HG02852 (cell line): Measurements from ENCODE around the gene SRPX.

Experiments
- ATAC-seq: cut with Tn5 transposase; IDR thresholded peaks from one replicate; pipeline ENCODE4 v1.9.1; 2021; ENCODE audit warnings: mild to moderate bottlenecking, moderate library complexity; ENCODE audit not compliant: unreplicated experiment

Gene SRPX

DNA sequence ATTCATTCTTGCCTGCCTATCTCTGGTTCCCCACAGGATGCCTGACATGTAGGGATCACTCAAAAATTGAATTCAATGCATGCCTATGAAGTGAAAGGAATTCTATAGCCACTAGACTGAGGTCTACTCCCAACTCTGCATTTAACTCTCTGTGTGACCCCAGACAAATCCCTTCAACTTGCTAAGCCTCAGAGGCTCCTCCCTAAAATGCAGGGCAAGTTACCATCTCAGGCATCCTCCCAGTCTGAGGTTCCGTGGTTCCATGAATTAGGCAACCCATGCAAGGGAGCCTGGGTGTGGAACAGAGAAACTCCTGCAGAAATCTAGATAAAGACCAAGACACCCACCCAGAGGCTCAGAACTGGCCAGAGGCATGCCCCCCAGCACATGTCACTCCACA, 6.6 kb downstream of the SRPX start:
- no peak for ATAC-seq

DNA sequence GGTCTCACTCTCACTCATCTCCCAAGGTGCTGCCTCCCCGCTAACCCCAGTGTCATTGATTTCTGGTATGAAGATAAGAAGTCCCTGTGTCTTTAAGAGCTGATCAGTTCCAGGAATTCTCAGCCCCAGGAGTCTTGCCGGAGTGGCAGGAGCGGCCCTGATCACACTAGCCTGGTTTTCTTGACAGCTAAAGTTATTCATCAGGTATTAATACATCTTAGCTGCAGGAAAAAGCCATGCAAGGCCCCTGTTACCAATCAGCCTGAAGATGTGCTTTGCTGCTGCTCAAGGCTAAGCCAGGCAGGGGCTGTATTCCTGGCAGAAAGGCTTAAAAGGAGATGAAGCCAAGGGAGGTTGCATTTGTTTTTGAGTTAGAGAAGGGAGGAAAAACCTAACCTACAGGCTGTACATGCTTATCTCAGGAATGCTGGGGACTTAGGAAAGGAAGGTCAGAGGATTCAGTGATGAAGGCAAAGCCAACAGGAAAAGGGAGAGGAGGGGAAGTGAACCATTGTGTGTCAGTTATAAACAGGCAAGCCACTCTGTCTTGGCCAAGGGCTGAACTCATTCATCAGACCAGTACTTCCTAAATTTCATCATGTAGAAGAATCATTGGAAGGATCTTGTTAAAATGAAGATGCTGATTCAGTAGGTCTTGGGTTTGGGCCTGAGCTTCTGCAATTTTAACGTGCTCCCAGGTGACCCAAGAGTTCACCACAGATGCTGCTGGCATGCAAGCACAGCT, 8.6 kb downstream of the SRPX start:
- no peak for ATAC-seq

DNA sequence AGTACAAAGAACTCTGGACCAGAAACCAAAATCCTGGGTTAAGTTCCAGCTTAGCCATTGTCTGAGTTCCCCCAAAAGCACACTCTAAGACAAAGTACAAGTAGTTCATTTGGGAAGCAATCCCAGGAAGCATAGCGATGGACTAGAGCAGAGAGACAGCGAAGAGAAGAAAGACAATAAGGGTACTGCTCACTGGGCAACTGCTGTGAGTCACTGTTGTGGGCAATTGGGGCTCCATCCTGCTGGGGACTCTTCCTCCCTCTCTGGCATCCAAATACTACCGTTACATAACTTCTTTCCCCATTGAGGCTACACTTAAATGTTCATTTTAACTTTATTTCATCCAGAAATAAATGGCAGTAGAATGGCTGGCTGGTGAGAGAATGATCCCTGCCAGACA, 14.1 kb downstream of the SRPX start:
- no peak for ATAC-seq

DNA sequence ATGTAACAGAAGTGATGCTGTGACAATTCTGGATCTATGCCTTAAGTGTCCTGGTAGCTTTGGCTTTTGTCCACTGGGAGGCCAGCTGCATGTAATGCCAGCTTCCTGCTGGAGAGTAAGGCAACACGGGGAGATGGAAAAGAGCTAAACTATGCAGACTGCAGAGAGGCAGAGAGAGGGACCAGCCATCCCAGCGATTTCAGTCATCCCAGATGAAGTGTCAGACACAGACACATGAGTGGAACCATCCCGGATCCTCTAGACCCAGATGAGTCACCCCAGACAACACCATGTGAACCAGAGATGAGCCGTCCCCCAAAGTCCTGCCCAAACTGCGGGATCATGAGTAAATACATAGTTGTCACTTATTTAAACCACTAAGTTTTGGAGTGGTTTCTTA, 14.6 kb downstream of the SRPX start:
- no peak for ATAC-seq

DNA sequence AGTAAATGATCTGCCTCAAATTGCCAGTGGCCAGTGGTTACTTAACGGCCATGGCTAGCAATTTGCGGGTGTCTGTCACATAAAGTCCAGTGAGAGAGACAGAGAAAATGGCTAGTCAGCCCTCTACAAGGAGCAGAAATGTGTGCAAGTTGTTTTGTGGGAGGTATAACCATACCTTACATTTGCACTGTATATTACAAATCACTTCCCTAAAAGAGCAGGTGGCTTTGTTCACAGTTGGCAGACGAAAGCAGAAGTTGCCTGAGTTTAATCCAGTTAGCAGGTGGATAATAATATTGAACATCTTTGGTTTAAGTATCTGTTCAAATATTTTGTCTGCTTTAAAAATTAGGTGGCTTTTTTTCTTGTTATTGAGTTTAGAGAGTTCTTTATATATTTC, 15.6 kb downstream of the SRPX start:
- ATAC-seq = no peak

DNA sequence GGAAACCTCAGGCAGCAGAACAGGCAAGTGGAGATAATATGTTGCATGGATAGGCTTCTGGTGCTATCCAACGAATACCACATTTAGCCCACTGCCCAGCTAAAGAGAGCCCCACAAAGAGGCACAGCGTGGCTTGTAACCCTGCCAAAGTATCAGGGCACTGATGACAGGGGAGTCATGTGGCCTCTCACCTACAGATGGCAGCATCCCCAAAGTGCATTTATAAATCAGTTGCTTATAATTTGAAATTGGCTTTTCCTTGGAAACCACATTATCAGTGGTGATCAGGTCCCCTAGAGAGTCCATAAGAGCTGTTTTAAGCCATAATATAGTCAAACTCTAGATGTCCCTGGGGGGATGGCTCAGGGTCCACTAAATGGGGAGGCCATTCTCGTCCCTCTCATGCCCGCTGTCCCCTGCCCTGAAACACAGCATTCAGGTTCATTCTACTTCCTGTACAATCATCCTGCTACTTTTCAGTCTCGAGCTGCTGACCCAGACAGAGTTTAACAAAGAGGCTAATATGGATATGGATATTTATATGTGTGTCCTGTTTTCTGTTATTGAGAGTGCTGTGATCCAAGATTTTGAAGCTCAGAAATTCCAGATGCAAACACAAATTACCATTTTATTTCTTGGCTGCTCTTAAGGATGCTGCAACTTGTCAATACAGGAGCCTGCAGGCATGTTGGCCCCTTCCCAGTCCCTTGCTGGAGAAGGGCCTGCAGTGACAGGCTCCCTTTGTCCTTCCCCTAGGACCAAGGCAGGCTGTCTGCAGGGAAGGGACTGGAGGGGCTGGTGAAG, 28.5 kb downstream of the SRPX start:
- no peak for ATAC-seq

DNA sequence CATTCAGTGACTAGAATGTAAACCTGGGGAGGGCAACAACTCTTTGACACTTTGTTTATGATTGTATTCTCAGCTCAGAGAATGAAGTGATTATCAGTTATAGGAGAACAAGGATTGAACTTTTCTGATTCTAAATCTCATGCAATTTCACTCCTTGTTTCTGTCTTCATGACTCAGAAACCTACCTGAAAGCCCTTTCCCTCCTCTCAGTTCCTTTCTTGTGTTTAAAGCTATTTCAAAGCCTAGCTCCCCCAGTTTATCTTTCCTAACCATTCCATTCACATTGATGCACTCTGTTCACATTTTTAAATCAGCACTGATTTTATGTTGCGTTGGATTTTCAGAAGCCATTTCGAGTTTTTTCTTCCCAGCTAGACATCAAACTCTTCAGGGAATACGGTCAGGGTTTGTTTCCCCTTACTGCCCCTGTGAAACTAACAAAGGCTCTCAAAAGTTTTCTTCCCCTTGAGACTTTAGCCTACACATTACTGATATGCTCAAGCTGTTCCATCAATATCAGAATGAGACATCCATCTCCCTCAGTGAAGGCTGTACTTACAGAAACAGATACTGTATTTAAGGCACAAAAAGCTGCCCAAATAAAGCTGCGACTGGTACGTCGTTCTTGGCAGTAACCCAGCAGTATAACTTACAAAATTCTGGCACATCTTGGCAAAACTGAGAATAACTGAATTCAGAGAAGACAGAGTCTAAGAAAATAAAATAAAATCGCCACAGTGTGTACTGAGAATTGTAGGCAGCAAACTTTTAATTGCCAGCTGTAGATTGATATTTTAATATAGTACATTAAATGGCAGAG, 31.0 kb downstream of the SRPX start:
- ATAC-seq = no peak

DNA sequence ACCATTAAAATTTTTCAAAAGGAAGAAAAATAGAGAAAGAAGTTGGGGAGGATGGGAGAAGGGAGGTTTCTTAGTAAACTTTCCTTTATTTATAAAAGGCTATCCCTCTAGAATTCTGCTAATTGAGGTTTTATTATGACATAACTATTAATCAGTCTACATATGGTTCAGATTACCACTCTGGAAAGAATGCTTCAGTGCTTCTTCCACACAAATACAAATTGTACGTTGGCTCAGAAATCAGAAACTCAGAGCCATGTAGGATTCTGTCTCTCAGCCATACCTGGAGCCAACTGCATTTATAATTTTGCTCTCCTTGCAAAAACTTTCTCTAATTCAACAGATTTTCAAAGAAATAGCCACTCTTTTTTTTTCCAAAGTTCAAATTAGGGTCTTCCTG, 37.1 kb downstream of the SRPX start:
- no peak for ATAC-seq

DNA sequence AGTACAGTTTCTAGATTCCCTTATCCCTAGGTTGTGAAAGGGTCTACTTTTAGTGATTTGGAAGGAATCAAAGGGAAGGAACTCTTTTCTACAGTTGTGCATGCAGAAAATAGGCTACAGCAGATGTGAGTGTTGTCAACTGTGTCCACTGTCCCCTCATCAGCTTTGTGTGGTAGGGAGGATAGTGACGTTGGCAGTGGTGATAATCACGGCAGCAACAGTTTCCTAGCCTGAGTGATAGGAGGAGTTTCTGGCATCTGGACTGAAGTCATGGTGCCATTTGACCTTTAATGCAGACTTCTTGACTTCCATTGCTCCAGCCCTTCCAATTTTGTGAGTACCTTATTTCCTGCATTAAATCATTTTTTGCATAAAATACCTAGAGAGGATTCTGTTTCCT, 39.3 kb downstream of the SRPX start:
- ATAC-seq = no peak

DNA sequence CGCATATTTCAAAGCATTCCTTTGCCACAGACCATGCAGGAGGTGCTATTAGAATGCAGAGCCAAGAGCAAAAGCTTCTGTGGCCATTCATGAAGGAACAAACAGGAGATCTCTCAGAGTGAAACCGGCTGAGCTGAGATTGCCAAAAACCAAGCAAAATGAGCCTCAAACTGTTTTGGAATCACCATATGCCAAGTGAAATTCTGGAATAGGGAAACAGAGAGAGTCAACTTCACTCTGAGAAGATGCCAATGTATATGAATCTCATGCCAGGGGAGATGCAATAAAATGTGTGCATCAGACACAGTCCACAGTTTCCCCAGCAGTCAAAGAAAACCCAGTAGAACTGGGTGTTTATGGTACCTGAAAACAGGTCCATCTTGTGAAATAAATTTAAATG, 42.3 kb downstream of the SRPX start:
- no peak for ATAC-seq

DNA sequence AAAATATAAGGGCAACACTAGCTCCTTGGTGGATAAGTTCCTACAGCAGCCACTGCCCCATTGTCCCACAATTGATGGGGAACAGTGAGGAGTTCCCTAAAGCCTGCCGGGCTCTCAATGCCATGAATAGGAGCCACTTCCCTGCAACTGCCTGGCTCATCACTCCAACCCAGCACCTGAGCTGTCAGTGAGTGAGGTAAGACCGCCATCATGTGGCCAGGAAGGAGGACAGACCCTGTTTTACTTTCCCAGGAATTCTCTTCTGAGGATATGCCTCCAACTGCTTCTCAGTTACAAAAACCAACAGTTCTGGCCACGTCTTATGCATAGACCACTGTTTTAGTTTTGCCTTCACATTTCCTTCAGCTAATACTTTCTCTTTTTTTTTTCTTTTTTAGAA, 45.5 kb downstream of the SRPX start:
- no peak for ATAC-seq

DNA sequence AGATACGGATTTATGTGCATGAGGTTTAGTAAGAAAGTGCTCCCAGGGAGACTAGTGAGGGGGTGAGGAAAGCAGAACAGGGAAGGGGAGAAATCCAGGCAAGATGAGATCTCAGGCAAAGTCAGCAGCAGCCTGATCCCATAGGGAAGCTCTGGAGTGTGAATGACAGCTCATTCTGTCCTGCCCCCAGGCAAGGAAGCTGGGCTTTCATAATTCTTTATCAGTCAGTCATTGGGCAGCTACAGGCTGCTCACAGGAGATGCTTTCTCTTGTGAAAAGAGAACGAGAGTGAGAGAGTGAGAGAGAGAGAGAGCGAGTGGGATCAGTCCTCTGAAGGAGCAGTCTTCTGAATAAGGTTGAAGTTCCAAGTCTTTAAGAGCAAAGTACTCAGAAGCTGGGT, 48.1 kb downstream of the SRPX start:
- no peak for ATAC-seq

DNA sequence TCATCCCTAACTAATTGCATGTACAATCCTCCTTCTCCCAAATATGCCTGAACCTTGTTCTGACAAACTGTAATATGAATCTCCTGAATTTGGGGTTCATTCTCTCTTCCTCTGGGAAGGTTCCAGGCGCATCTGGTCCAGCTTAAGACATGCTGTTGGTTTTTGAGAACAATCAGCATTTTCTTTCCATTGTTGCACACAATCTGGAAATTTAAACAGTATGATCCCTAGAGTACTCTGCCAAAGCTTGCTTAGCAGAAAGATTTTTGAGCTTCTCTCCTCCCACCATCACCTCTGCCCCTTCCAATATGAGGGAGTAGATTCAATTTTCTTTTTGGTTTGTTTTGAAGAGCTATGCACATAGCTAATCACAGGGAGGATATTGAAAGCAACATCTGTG, 50.1 kb downstream of the SRPX start:
- no peak for ATAC-seq

DNA sequence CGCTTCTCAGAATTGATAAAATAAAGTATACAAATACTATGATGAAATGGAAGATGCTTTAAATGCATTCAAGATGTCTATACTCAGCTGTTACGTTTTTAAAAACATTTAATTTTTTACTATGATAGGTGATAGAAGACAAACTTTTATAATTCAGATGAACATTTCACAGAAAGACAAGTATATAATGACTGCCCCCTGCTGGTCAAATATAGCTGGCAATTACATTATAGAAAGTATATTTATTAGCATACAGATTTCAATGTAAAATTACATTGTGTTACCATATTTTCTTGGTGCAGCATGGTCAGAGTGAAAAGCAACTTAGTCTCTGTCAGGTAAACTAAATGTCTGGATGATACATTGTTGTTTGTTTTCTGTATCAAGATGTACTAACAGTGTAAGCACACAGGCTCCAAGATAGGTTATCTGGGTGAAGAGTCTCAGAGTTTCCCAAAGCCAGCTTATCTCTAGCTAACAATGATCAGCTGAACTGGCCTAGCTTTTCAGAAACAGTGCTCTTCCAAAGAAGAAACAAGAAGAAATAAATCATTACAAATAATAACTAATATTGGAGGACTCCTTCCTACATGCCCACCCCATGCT, 54.1 kb downstream of the SRPX start:
- no peak for ATAC-seq

DNA sequence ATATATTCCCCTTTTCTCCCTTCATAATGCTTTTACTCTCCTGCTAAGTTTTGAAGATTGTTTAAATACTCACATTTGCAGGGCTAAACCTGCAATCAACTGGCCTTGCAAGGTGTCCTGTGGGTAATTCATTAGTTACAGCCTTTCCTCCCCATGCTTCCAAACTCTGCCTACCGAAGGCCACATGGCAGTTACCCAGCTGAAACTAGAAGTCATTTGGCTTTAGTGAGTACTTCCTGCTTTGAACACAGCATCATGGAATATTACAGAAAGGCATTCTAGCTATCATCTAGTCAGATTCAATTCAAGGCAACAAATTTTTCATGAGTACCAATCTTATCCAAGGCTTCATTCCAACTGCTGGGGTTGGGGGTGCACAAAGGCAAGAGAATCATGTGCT, 55.6 kb downstream of the SRPX start:
- ATAC-seq = no peak

DNA sequence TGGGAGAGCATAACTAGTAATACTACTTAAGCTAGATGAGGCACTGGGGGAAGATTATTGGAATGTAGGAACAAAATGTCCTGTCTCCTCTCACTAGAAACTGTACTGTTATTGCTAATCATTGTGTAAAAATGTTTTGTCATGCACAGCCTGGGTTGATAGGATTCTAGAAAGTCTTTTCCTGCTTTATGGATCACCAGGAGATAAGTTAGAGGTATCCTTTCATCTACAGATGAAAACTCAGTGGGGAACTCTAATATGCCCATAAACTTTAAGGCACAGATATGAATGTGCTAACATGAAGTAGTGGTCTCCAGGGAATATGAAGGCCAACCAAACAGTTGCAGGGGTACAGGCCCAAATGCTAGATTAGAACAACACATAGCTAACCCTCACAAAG, 57.5 kb downstream of the SRPX start:
- ATAC-seq = no peak

DNA sequence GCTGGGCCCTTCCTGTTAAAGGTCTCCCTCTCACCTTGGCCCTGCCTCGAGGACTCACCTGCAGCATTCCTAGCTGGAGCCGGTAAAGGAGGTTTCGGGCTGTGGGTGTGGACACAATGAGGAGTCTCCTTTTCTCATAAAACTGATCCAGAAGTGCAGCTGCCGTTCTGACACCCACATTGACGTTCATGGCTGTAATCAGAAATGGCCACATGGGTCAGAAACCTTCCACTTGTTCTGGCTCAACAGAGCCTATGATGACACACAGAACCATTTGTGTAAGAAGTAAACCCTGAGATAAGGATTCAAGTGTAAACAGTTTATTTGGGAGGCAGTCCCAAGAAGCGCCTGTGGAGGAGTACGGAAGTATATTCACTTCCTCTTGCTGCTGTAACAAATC, 63.8 kb downstream of the SRPX start:
- no peak for ATAC-seq

DNA sequence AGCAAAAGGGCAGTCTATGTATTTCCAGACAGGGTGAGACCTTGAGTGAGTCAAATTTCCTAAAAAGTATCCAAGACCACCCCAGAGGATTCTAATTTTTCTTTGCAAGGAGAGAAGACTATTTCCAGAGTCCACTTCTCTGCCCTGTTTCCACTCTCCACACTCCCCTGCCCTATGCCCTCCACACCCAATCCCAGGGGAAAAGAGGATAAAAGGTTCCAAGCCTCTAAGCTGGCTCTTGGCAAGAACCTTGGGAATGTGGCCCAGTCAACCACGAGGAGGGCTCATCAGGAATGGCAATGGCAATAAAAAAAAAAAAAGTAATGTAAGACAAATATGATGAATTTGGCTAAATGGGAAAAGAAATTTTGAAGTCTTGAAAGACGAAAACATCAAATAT, 65.9 kb downstream of the SRPX start:
- ATAC-seq = no peak

DNA sequence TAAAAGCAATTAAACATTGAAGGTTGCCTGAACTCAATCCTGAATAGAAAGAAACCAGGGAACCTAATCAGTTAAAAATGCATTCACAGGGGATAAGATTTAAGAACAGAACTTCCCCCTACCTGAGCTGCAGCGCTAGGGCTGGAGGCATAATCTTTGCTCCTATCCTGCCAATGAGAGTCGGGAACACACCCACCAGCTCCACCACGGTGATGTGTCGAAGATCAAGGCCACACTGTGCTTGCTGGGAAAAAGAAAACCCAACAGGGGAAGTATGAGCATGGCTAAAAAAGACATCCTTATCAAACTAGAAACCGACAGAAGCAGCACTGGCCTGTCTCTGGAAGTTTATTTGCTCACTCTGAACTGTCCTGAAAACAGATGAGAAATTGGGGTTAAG, 66.3 kb downstream of the SRPX start:
- no peak for ATAC-seq

DNA sequence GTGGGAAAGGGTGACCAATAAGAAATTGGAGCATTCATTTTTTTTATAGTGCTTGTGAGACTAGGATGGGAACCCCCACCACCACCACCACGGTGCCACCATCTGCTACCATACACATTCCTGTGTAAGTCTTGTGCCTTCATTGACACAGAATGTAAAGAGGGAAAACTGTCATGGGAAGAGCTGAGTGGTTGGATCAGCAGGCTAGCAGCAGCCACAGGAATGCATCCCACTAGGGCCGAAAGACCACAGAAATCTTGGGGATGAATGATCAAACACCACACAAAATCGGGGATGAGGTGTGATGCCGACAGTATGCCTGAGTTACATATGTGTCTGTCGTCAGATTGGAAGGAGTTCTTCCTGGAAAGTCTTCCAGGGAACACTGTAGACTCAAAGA, 69.2 kb downstream of the SRPX start:
- no peak for ATAC-seq

DNA sequence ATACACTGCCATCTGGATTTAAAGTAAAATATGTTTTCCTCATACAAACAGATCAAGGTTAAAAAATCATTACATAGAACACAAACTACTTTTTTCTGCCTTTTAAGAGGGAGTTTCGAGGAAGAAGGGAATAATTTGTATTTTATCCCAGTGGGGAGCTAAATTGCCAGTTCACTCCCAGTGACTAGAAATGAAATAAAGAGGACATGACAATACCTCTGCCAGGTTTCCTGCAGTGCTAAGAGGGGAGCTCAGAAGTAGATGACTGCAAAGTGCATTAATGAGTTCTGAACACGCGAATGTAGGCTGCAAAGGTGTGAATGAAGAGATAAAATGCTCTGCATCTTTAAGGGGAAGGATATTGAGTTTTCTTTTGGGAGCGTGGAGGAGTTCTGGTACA, 69.7 kb downstream of the SRPX start:
- no peak for ATAC-seq
